Measurements from ENCODE around the gene RNF126. TPM values are rescaled to one million over a fixed set of nuclear protein-coding genes. Genes with fewer than 3 reads are reported as not detected.
A peak's percentile ranks its signal among the peaks of the same experiment; 100 is the strongest.

Gene RNF126
- total and polyA plus RNA-seq, 2 experiments from 2014 or later = 95.7 to 112 TPM

DNA sequence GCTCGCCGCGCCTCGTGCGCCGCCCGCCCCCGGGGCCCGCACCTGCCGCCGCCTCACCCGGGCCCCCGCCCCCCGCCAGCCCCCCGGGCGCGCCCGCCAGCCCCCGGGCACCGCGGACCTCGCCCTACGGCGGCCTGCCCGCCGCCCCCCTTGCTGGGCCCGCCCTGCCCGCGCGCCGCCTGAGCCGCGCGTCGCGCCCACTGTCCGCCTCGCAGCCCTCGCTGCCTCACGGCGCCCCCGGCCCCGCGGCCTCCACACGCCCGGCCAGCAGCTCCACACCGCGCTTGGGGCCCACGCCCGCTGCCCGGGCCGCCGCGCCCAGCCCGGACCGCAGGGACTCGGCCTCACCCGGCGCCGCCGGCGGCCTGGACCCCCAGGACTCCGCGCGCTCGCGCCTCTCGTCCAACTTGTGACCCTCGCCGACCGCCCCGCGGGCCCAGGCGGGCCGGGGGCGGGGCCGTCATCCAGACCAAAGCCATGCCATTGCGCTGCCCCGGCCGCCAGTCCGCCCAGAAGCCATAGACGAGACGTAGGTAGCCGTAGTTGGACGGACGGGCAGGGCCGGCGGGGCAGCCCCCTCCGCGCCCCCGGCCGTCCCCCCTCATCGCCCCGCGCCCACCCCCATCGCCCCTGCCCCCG lies 46.8 kb downstream of the RNF126 start:
- Histone ChIP-seq H3F3A (replicated peaks; ENCODE audit: low read depth) (no peaks in the 10 kb centered on the region), H3K27ac (ENCODE audit: low read depth) (no peak overlapping the region), H3K4me2 (peak overlapping the region; percentile 38; the same call in 1 of the 2 replicates), H3K4me1 (ENCODE audit: insufficient read depth) (no peaks in the 10 kb centered on the region), H3K27me3 (ENCODE audit: insufficient read depth) (no peaks in the 10 kb centered on the region), H3K4me3 (no peak overlapping the region), H2AFZ (no peak overlapping the region), H3K36me3 (ENCODE audit: insufficient read depth) (no peaks in the 10 kb centered on the region), H4K20me1 (replicated peaks; ENCODE audit: insufficient read depth) (peaks cover 4% of the 10 kb centered on the region; the same call in 1 of the 2 replicates), H3K79me2 (replicated peaks; ENCODE audit: insufficient read depth) (no peaks in the 10 kb centered on the region), H3K9me2 (ENCODE audit: insufficient read depth) (no peaks in the 10 kb centered on the region)
- peaks cover 3% of the 10 kb centered on the region; the same call in 2 of the 3 replicates for H3K4me1 Mint-ChIP-seq
- H3K4me3 Mint-ChIP-seq = no peak overlapping the region
- peaks cover 31% of the 10 kb centered on the region for H3K36me3 Mint-ChIP-seq (ENCODE audit: low read depth)
- peaks cover 17% of the 10 kb centered on the region for H3K27me3 Mint-ChIP-seq (ENCODE audit: insufficient read depth, low read depth, poor library complexity)
- H3K27ac Mint-ChIP-seq = no peak overlapping the region
- ATAC-seq (peak; percentile 71), DNase-seq (ENCODE audit: low spot score) (peak; percentile 72)
- TF ChIP-seq EZH2 (IDR thresholded peaks at IDR 0.05; ENCODE audit: low read depth, unreplicated experiment) = no peak
- no peaks in the 10 kb centered on the region for H3K9me3 Mint-ChIP-seq

DNA sequence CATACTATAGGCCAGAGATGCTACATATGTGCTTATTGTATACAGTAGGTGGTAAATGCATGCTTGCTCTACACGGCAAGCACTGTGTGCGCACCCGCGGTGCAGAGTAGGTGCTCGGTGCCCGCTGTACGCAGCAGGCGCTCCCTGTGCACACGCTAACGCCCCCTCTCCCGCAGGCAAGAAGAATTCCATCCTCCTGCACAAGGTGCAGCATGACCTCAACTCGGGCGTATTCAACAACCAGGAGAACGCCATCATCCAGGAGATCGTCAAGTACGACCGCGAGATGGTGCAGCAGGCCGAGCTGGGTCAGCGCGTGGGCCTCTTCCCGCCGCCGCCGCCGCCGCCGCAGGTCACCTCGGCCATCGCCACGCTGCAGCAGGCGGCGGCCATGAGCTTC lies 47.4 kb downstream of the RNF126 start:
- Histone ChIP-seq H3K9me2 (ENCODE audit: insufficient read depth) (no peaks in the 10 kb centered on the region), H3K27ac (ENCODE audit: low read depth) (no peak overlapping the region), H3K4me2 (peak overlapping the region; percentile 68; the same call in 1 of the 2 replicates), H2AFZ (no peak overlapping the region), H4K20me1 (replicated peaks; ENCODE audit: insufficient read depth) (peaks cover 4% of the 10 kb centered on the region), H3F3A (replicated peaks; ENCODE audit: low read depth) (no peaks in the 10 kb centered on the region), H3K4me3 (peak overlapping the region; percentile 41; the same call in 1 of the 2 replicates), H3K4me1 (ENCODE audit: insufficient read depth) (no peaks in the 10 kb centered on the region), H3K79me2 (replicated peaks; ENCODE audit: insufficient read depth) (no peaks in the 10 kb centered on the region), H3K27me3 (ENCODE audit: insufficient read depth) (no peaks in the 10 kb centered on the region), H3K36me3 (ENCODE audit: insufficient read depth) (no peaks in the 10 kb centered on the region)
- Mint-ChIP-seq H3K27me3 (ENCODE audit: insufficient read depth, low read depth, poor library complexity) (peaks cover 17% of the 10 kb centered on the region), H3K27ac (no peak overlapping the region), H3K4me3 (peak overlapping the region; percentile 72), H3K36me3 (ENCODE audit: low read depth) (peaks cover 31% of the 10 kb centered on the region), H3K9me3 (no peaks in the 10 kb centered on the region), H3K4me1 (peaks cover 6% of the 10 kb centered on the region)
- peak; percentile 21 for ATAC-seq
- peak; percentile 65 for DNase-seq (ENCODE audit: low spot score)
- TF ChIP-seq, protein P1, sequence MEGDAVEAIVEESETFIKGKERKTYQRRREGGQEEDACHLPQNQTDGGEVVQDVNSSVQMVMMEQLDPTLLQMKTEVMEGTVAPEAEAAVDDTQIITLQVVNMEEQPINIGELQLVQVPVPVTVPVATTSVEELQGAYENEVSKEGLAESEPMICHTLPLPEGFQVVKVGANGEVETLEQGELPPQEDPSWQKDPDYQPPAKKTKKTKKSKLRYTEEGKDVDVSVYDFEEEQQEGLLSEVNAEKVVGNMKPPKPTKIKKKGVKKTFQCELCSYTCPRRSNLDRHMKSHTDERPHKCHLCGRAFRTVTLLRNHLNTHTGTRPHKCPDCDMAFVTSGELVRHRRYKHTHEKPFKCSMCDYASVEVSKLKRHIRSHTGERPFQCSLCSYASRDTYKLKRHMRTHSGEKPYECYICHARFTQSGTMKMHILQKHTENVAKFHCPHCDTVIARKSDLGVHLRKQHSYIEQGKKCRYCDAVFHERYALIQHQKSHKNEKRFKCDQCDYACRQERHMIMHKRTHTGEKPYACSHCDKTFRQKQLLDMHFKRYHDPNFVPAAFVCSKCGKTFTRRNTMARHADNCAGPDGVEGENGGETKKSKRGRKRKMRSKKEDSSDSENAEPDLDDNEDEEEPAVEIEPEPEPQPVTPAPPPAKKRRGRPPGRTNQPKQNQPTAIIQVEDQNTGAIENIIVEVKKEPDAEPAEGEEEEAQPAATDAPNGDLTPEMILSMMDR (conservative IDR thresholded peaks at IDR 0.05; ENCODE audit: low read depth in 2 of 2) = 0 out of 4 replicates have a peak, but pooled peaks of 1 of the 2 experiments have one; percentile 6
- TF ChIP-seq, protein P2, sequence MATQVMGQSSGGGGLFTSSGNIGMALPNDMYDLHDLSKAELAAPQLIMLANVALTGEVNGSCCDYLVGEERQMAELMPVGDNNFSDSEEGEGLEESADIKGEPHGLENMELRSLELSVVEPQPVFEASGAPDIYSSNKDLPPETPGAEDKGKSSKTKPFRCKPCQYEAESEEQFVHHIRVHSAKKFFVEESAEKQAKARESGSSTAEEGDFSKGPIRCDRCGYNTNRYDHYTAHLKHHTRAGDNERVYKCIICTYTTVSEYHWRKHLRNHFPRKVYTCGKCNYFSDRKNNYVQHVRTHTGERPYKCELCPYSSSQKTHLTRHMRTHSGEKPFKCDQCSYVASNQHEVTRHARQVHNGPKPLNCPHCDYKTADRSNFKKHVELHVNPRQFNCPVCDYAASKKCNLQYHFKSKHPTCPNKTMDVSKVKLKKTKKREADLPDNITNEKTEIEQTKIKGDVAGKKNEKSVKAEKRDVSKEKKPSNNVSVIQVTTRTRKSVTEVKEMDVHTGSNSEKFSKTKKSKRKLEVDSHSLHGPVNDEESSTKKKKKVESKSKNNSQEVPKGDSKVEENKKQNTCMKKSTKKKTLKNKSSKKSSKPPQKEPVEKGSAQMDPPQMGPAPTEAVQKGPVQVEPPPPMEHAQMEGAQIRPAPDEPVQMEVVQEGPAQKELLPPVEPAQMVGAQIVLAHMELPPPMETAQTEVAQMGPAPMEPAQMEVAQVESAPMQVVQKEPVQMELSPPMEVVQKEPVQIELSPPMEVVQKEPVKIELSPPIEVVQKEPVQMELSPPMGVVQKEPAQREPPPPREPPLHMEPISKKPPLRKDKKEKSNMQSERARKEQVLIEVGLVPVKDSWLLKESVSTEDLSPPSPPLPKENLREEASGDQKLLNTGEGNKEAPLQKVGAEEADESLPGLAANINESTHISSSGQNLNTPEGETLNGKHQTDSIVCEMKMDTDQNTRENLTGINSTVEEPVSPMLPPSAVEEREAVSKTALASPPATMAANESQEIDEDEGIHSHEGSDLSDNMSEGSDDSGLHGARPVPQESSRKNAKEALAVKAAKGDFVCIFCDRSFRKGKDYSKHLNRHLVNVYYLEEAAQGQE (IDR thresholded peaks at IDR 0.05; ENCODE audit: unreplicated experiment) = no peak
